ENCODE results near the gene NHLRC1.

DNA sequence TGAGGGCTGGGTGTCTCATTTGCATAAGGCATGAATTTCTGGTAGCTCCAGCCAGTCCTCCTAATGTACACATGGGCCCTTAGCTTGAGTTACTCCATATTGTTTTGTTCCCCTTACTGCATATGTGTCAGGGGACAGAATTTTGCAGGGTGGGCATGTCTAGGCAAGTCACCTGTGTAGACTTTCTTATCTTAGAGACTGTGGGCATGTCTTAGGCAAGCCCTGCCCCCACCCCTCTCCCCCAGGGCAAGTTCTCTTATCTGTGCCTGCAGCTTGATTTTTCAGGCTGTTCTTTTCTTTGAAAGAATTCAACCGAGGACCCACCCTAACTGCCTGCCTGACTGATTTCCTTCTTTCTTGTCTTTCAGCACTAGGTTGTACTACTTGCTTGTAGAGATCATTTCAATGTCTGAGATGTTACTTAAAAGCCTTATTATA, 32.1 kb downstream of the NHLRC1 start:
- TF ChIP-seq POLR2A (IDR thresholded peaks at IDR 0.05; ENCODE audit: low read depth, low read length) = no peak
- TF ChIP-seq GABPA (IDR thresholded peaks at IDR 0.05; ENCODE audit: low read depth) = no peak
- TF ChIP-seq, protein P1, sequence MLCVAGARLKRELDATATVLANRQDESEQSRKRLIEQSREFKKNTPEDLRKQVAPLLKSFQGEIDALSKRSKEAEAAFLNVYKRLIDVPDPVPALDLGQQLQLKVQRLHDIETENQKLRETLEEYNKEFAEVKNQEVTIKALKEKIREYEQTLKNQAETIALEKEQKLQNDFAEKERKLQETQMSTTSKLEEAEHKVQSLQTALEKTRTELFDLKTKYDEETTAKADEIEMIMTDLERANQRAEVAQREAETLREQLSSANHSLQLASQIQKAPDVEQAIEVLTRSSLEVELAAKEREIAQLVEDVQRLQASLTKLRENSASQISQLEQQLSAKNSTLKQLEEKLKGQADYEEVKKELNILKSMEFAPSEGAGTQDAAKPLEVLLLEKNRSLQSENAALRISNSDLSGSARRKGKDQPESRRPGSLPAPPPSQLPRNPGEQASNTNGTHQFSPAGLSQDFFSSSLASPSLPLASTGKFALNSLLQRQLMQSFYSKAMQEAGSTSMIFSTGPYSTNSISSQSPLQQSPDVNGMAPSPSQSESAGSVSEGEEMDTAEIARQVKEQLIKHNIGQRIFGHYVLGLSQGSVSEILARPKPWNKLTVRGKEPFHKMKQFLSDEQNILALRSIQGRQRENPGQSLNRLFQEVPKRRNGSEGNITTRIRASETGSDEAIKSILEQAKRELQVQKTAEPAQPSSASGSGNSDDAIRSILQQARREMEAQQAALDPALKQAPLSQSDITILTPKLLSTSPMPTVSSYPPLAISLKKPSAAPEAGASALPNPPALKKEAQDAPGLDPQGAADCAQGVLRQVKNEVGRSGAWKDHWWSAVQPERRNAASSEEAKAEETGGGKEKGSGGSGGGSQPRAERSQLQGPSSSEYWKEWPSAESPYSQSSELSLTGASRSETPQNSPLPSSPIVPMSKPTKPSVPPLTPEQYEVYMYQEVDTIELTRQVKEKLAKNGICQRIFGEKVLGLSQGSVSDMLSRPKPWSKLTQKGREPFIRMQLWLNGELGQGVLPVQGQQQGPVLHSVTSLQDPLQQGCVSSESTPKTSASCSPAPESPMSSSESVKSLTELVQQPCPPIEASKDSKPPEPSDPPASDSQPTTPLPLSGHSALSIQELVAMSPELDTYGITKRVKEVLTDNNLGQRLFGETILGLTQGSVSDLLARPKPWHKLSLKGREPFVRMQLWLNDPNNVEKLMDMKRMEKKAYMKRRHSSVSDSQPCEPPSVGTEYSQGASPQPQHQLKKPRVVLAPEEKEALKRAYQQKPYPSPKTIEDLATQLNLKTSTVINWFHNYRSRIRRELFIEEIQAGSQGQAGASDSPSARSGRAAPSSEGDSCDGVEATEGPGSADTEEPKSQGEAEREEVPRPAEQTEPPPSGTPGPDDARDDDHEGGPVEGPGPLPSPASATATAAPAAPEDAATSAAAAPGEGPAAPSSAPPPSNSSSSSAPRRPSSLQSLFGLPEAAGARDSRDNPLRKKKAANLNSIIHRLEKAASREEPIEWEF (IDR thresholded peaks at IDR 0.05; ENCODE audit: insufficient replicate concordance, low read depth, low read length) = no peak
- TF ChIP-seq IRF4 (IDR thresholded peaks at IDR 0.05; ENCODE audit: low read depth, low read length) = no peak
- TF ChIP-seq SIX5 (IDR thresholded peaks at IDR 0.05; ENCODE audit: low read depth, low read length, severe bottlenecking) = no peak
- no peak for TF ChIP-seq NKRF (conservative IDR thresholded peaks at IDR 0.05)
- no peak for TF ChIP-seq POLR2AphosphoS5 (IDR thresholded peaks at IDR 0.05; ENCODE audit: low read length)
- no peak for TF ChIP-seq SP1 (IDR thresholded peaks at IDR 0.05; ENCODE audit: low read depth, low read length)
- TF ChIP-seq CTCF (IDR thresholded peaks at IDR 0.05 in 2 of 3, conservative IDR thresholded peaks at IDR 0.05 in 1 of 3; ENCODE audit: control insufficient read depth in 2 of 3, extremely low read depth in 1 of 3, insufficient read depth in 1 of 3, low read depth in 3 of 3, low read length in 3 of 3) = no peak
- TF ChIP-seq NBN (IDR thresholded peaks at IDR 0.05) = no peak

All from GM12878 (cell line).